BE2C (cell line): ENCODE data around the gene TNKS2.

Source experiments
- DNase-seq: peaks from one replicate; pipeline ENCODE4 v3.0.0-alpha.2; 2020
- H3K27me3 ChIP-seq: fragments of 250-450 bp; sonication (Bioruptor Pico); 2 replicates; pipeline ENCODE4 v1.5.1; 2020; ENCODE audit warnings: mild to moderate bottlenecking
- H3K36me3 ChIP-seq: fragments of 250-450 bp; sonication (Bioruptor Pico); 2 replicates; pipeline ENCODE4 v1.5.1; 2020; ENCODE audit warnings: mild to moderate bottlenecking
- H3K4me1 ChIP-seq: fragments of 250-450 bp; sonication (Bioruptor Pico); 2 replicates; pipeline ENCODE4 v1.5.1; 2020
- H3K4me3 ChIP-seq: 2 replicates; pipeline ENCODE4 v1.5.1; 2011; ENCODE audit warnings: low read depth, low read length
- H3K9me3 ChIP-seq: fragments of 250-450 bp; sonication (Bioruptor Pico); 2 replicates; pipeline ENCODE4 v1.5.1; 2020
- TF ChIP-seq, protein P1 (sequence below): IDR thresholded peaks from 2 replicates; pipeline ENCODE4 v1.5.1; 2012; ENCODE audit warnings: mild to moderate bottlenecking, low read depth, low read length

TNKS2 gene

DNA sequence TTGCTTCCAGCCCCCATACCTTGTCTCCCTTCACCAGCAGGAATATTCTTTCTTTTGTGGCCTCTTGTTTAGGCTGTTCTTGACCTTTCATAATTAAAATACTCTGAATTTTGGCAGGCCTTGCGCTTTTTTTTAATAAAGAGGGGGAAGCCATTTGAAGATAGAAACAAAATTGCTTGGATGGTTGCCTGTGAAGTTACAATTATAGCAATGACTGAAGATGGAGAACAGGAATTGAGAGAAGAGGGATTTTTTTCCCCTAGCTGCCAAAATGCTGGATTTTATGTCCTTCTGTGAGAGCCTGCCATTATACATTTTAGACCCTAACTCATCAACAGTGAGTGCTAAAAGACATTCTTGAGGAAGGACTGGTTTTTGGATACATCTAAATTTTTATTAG, 86.3 kb downstream of the TNKS2 start:
- TF ChIP-seq, protein P1, sequence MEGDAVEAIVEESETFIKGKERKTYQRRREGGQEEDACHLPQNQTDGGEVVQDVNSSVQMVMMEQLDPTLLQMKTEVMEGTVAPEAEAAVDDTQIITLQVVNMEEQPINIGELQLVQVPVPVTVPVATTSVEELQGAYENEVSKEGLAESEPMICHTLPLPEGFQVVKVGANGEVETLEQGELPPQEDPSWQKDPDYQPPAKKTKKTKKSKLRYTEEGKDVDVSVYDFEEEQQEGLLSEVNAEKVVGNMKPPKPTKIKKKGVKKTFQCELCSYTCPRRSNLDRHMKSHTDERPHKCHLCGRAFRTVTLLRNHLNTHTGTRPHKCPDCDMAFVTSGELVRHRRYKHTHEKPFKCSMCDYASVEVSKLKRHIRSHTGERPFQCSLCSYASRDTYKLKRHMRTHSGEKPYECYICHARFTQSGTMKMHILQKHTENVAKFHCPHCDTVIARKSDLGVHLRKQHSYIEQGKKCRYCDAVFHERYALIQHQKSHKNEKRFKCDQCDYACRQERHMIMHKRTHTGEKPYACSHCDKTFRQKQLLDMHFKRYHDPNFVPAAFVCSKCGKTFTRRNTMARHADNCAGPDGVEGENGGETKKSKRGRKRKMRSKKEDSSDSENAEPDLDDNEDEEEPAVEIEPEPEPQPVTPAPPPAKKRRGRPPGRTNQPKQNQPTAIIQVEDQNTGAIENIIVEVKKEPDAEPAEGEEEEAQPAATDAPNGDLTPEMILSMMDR = no peak
- H3K4me3 ChIP-seq = peak overlapping the region; percentile 9
- no peak for DNase-seq
- no peaks in the 10 kb centered on the region for H3K4me1 ChIP-seq
- no peaks in the 10 kb centered on the region for H3K36me3 ChIP-seq
- H3K9me3 ChIP-seq = no peaks in the 10 kb centered on the region
- no peaks in the 10 kb centered on the region for H3K27me3 ChIP-seq

DNA sequence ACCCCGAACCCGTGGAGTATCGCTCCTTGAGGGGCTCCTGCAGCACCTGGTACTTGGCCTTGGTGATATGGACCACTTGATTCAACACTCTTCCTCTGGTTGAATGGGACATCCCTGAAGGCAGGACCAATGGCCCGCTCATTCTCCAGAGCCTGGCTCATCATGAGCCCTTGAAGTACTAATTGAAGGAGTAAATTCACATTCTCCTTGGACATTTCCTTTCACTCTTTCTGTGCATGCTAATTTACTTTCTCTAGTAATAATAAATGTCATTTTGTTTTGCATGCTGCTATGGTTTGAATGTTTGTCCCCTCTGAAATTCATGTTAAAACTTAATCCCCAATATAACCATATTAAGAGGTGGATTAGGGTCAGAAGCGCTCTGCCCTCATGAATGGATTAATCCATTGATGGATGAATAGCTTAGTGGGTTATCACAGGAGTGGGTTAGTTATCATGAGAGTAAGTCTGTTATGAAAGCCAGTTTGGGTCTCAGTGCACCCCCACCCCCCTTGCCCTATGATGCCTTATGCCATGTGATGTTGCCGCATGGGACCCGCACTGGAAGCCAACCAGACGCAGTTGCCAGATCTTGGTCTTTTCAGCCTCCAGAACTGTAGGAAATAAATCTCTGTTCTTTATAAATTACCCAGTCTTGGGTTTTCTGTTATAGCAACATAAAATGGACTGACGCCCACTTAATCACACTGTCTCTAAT, 87.3 kb downstream of the TNKS2 start:
- no peaks in the 10 kb centered on the region for H3K4me1 ChIP-seq
- TF ChIP-seq, protein P1 = no peak
- H3K36me3 ChIP-seq = no peaks in the 10 kb centered on the region
- DNase-seq = no peak
- no peak overlapping the region for H3K4me3 ChIP-seq
- no peaks in the 10 kb centered on the region for H3K9me3 ChIP-seq
- H3K27me3 ChIP-seq = no peaks in the 10 kb centered on the region

DNA sequence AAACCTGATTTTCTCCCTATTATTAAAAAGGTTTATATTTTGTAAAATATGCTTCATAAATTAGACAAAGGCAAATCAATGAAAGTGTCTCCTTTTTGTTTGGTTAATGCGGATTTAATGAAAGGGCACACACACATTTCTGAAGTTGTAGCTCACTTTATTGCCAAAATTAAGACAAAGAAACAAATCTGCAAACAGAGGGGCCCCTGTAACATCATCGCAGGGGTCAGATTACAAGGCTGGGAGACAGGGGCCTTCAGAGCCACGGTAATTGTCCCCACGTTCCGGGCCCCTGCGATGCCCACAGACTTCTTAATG, 88.7 kb downstream of the TNKS2 start:
- TF ChIP-seq, protein P1 = no peak
- no peaks in the 10 kb centered on the region for H3K4me1 ChIP-seq
- H3K4me3 ChIP-seq = peak overlapping the region; percentile 80
- H3K9me3 ChIP-seq = no peaks in the 10 kb centered on the region
- no peaks in the 10 kb centered on the region for H3K36me3 ChIP-seq
- no peak for DNase-seq
- no peaks in the 10 kb centered on the region for H3K27me3 ChIP-seq

DNA sequence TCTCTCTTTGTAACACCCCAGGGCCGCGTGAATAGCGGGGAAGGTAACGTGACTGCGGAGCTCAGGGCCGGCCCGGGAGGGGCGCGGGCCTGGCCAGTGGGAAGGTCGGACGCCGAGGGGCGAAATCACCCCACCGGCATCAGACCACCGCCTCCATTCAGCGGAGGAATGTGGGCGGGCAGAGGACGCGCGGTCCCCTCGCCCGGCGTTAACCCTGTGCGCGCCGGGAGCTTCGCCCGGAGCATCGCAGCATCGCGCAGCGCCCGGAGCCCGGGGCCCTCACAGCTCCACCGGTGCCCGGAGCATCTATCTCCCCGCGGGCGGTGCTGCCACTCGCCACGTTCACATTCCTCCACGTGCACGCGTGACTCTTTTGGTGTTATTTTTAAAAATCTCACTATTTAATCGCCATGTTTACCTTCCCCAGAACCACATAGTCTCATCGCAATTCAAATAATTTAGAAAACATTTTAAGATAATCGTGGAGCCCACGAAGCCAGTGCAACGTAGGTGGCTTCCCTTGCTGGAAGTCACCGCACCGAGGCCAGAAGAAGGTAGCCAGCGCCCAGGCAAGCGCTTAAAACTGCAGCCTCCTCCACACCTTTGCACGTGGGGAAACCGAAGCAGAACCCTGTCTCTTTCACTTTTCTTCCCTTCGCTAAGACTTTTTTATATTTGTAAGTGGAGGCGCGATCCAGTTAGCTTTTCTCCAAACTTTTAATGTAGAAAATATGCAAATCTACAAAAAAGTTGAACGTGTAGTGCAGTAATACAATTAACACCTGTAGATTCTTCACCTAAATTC, 89.2 kb downstream of the TNKS2 start:
- DNase-seq = peak; percentile 46
- Histone ChIP-seq H3K4me1 (no peaks in the 10 kb centered on the region), H3K27me3 (no peaks in the 10 kb centered on the region), H3K36me3 (no peaks in the 10 kb centered on the region), H3K4me3 (peak overlapping the region; percentile 80), H3K9me3 (no peaks in the 10 kb centered on the region)
- TF ChIP-seq, protein P1 = no peak

DNA sequence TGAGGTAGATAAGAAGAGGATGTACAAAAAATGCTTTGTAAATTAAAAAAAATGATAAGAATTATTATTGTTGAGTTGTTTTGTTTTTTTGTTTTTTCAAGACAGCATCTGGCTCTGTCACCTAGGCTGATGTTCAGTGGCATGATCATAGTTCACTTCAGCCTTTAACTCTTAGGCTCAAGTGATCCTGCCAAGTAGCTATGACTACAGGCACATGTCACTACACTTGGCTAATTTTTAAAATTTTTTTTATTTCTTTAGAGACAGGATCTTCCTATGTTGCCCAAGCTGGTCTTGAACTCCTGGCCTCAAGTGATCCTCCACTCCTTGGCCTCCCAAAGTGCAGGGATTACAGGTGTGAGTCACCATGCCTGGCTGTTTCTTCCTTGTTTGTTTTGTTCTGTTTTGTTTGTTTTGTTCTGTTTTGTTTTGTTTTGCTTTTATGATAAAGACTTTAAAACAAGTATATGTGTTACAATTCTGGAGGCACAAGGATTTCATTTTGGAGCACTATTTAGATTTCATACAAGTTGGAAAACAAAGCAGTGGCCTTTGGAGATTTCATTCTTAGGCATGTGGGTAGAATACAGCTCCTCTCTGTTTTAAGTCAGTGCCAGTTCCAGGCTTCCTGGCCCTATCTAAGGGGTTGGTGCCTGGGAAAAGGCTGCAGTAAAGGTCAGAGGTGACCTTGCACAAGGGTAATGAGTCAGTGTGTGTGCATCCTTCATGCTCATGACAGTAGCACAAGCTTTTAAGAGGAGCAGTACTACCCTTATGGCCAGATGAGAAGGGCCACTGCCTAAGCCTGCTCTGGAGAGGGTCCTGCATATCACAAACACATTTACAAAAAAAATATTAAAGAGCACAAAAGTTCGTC, 93.1 kb downstream of the TNKS2 start:
- TF ChIP-seq, protein P1 = no peak

More for the DNA sequence above, 93.1 kb downstream of the TNKS2 start:
- Histone ChIP-seq H3K36me3 (no peaks in the 10 kb centered on the region), H3K4me1 (no peaks in the 10 kb centered on the region), H3K4me3 (no peak overlapping the region), H3K27me3 (no peaks in the 10 kb centered on the region), H3K9me3 (no peaks in the 10 kb centered on the region)
- no peak for DNase-seq
